GM19395 (cell line): ENCODE results near the gene MAP3K15.
A peak's percentile ranks its signal among the peaks of the same experiment; 100 is the strongest.

ENCODE experiments used
- ATAC-seq: cut with Tn5 transposase; IDR thresholded peaks from one replicate; pipeline ENCODE4 v1.9.1; 2021; ENCODE audit warnings: mild to moderate bottlenecking, moderate library complexity; ENCODE audit not compliant: unreplicated experiment

The MAP3K15 gene

GRCh38 chrX:19514791-19515614, at the start of gene MAP3K15:
Gene MAP3K15, minus strand, starts transcription at chrX:19515508. Its CDS starts 247 bp downstream, at chrX:19515261.
- ATAC-seq = peak; percentile 62

- ATAC-seq = no peak
Measured at GRCh38 chrX:19564606-19565005, 49.3 kb upstream of the MAP3K15 start.

- peak; percentile 48 for ATAC-seq
Measured at GRCh38 chrX:19563746-19564145, 48.4 kb upstream of the MAP3K15 start.

GRCh38 chrX:19563327-19563726, 48.0 kb upstream of the MAP3K15 start:
- peak; percentile 62 for ATAC-seq

GRCh38 chrX:19560611-19561010, 45.3 kb upstream of the MAP3K15 start:
- ATAC-seq = no peak

GRCh38 chrX:19557822-19558221, 42.5 kb upstream of the MAP3K15 start:
- ATAC-seq = no peak

- no peak for ATAC-seq
Measured at GRCh38 chrX:19556202-19556601, 40.9 kb upstream of the MAP3K15 start.

GRCh38 chrX:19555683-19556082, 40.4 kb upstream of the MAP3K15 start:
- ATAC-seq = no peak

- ATAC-seq = no peak
Measured at GRCh38 chrX:19555236-19555635, 39.9 kb upstream of the MAP3K15 start.

- ATAC-seq = no peak
Measured at GRCh38 chrX:19554786-19555185, 39.5 kb upstream of the MAP3K15 start.

GRCh38 chrX:19552793-19553192, 37.5 kb upstream of the MAP3K15 start:
- no peak for ATAC-seq

- no peak for ATAC-seq
Measured at GRCh38 chrX:19549838-19550237, 34.5 kb upstream of the MAP3K15 start.

- ATAC-seq = no peak
Measured at GRCh38 chrX:19548934-19549333, 33.6 kb upstream of the MAP3K15 start.

- ATAC-seq = no peak
Measured at GRCh38 chrX:19548279-19548678, 33.0 kb upstream of the MAP3K15 start.

- ATAC-seq = no peak
Measured at GRCh38 chrX:19545651-19546050, 30.3 kb upstream of the MAP3K15 start.

GRCh38 chrX:19544693-19545305, 29.5 kb upstream of the MAP3K15 start:
- peak; percentile 87 for ATAC-seq

- no peak for ATAC-seq
Measured at GRCh38 chrX:19543951-19544381, 28.7 kb upstream of the MAP3K15 start.

- ATAC-seq = no peak
Measured at GRCh38 chrX:19543020-19543715, 27.9 kb upstream of the MAP3K15 start.

GRCh38 chrX:19541931-19542330, 26.6 kb upstream of the MAP3K15 start:
- no peak for ATAC-seq

GRCh38 chrX:19541196-19541595, 25.9 kb upstream of the MAP3K15 start:
- ATAC-seq = no peak

GRCh38 chrX:19540076-19540475, 24.8 kb upstream of the MAP3K15 start:
- ATAC-seq = no peak

GRCh38 chrX:19539665-19540064, 24.4 kb upstream of the MAP3K15 start:
- no peak for ATAC-seq
